Keratinocyte (primary cell): ENCODE measurements around the gene ARHGAP6. TPM values are rescaled to one million over a fixed set of nuclear protein-coding genes. Genes with fewer than 3 reads are reported as not detected.

ENCODE experiments used
- DNase-seq: peaks from one replicate; pipeline ENCODE4 v3.0.0-alpha.2; 2011; ENCODE audit warnings: low read depth, missing footprints, low spot score
- FAIRE-seq: peaks from 2 replicates; lab custom pipeline; 2011; peaks lifted over from hg19 to GRCh38; lab: Jason Lieb, UNC
- H2AFZ ChIP-seq: 2 replicates; pipeline ENCODE4 v1.6.0; 2012; ENCODE audit warnings: low read length, control low read depth, inconsistent platforms; ENCODE audit not compliant: control insufficient read depth
- H3K27ac ChIP-seq: 2 replicates; pipeline ENCODE4 v1.5.1; 2011; ENCODE audit warnings: low read length; ENCODE audit not compliant: control insufficient read depth, insufficient read depth
- H3K27me3 ChIP-seq: 3 replicates; pipeline ENCODE4 v1.6.0; 2011; ENCODE audit warnings: low read length; ENCODE audit not compliant: control insufficient read depth, insufficient read depth; ENCODE audit errors: extremely low read depth
- H3K36me3 ChIP-seq, 2 experiments: 2 replicates in 1 of 2; 3 replicates in 1 of 2; pipeline ENCODE4 v1.5.1; 2011; ENCODE audit warnings: low read length in 2 of 2, mild to moderate bottlenecking in 1 of 2; ENCODE audit not compliant: control insufficient read depth in 2 of 2, insufficient read depth in 2 of 2; ENCODE audit errors: extremely low read depth in 1 of 2
- H3K4me1 ChIP-seq: 3 replicates; pipeline ENCODE4 v1.5.1; 2011; ENCODE audit warnings: low read length; ENCODE audit not compliant: control insufficient read depth, insufficient read depth; ENCODE audit errors: extremely low read depth
- H3K4me2 ChIP-seq: 3 replicates; pipeline ENCODE4 v1.6.0; 2011; ENCODE audit warnings: low read depth, low read length; ENCODE audit not compliant: control insufficient read depth, insufficient read depth; ENCODE audit errors: extremely low read depth
- H3K4me3 ChIP-seq, 3 experiments: fragments of 200-600 bp in 1 of 3; sonication (generic) in 1 of 3; 2 replicates in 2 of 3; 3 replicates in 1 of 3; pipeline ENCODE4 v1.5.1; 2011 to 2016; ENCODE audit warnings: low read length in 3 of 3, mild to moderate bottlenecking in 3 of 3, control low read depth in 2 of 3, inconsistent platforms in 1 of 3, low read depth in 1 of 3, mixed read lengths in 1 of 3, mixed run types in 1 of 3, moderate library complexity in 1 of 3; ENCODE audit not compliant: control insufficient read depth in 2 of 3, insufficient read depth in 2 of 3; ENCODE audit errors: extremely low read depth in 1 of 3
- H3K79me2 ChIP-seq: 2 replicates; pipeline ENCODE4 v1.6.0; 2012; ENCODE audit warnings: low read length; ENCODE audit not compliant: control insufficient read depth, insufficient read depth
- H3K9ac ChIP-seq: 3 replicates; pipeline ENCODE4 v1.6.0; 2011; ENCODE audit warnings: low read length; ENCODE audit not compliant: control insufficient read depth, insufficient read depth; ENCODE audit errors: extremely low read depth
- H3K9me1 ChIP-seq: 3 replicates; pipeline ENCODE4 v1.6.0; 2011; ENCODE audit warnings: low read length; ENCODE audit not compliant: control insufficient read depth, insufficient read depth; ENCODE audit errors: extremely low read depth
- H3K9me3 ChIP-seq: 2 replicates; pipeline ENCODE4 v1.5.1; 2012; ENCODE audit warnings: low read depth, low read length; ENCODE audit not compliant: control insufficient read depth
- H4K20me1 ChIP-seq: 3 replicates; pipeline ENCODE4 v1.6.0; 2011; ENCODE audit warnings: low read length; ENCODE audit not compliant: control insufficient read depth, insufficient read depth; ENCODE audit errors: extremely low read depth
- CTCF ChIP-seq, 3 experiments: IDR thresholded peaks in 1 of 3; conservative IDR thresholded peaks in 1 of 3; optimal IDR thresholded peaks in 1 of 3; 2 replicates in 2 of 3; 3 replicates in 1 of 3; pipeline versions ENCODE3 to v1.5.1; 2011; ENCODE audit warnings: low read length in 3 of 3, mild to moderate bottlenecking in 3 of 3, moderate library complexity in 2 of 3, control low read depth in 1 of 3, inconsistent platforms in 1 of 3; ENCODE audit not compliant: insufficient read depth in 2 of 3; ENCODE audit errors: extremely low read depth in 1 of 3
- EZH2 ChIP-seq: IDR thresholded peaks from one replicate; pipeline ENCODE4 v1.6.1; 2012; ENCODE audit warnings: inconsistent platforms, mild to moderate bottlenecking, low read length, moderate library complexity
- dilution Hi-C: fragments of 300-500 bp; cut with MboI; formaldehyde crosslinking; loops from one replicate; pipeline ENCODE4 v1.7.0; 2020; ENCODE audit warnings: low sequenced_read_pairs; ENCODE audit not compliant: extremely low pct_ligation_motif_present
- polyA plus RNA-seq, 5 experiments: library from polyadenylated mRNA; depleted of rRNA in 3 of 5; stranded (reverse) in 3 of 5; stranded (forward) in 1 of 5; unstranded in 1 of 5; fragments of >200 nt; gene quantifications; 1 replicate in 1 of 5; 2 replicates in 3 of 5; 3 replicates in 1 of 5; pipeline versions ENCODE4 v1.2.1 to v1.2.3, GENCODE V29; 2011 to 2012; ENCODE audit warnings: missing spikeins in 2 of 5, low read depth in 1 of 5, low replicate concordance in 1 of 5

The ARHGAP6 gene
- polyA plus RNA-seq, 1 donor (not counting 4 experiments of a cell fraction or from before 2014, with no cell fraction given) = 0.01 TPM

- H3K27ac ChIP-seq = no peak overlapping the region
- H3K27me3 ChIP-seq = no peaks in the 10 kb centered on the region
- no peaks in the 10 kb centered on the region for H3K4me1 ChIP-seq
- dilution Hi-C loops = loop anchor here (25.0 kb wide), 1 partner anchor 375 kb away; no protein-coding TSS in a partner anchor
- no peak overlapping the region for H3K4me2 ChIP-seq
- DNase-seq (no peak), FAIRE-seq (no peak)
- no peaks in the 10 kb centered on the region for H3K36me3 ChIP-seq
- H2AFZ ChIP-seq = no peak overlapping the region
- TF ChIP-seq EZH2 (no peak), CTCF (optimal IDR thresholded peaks at IDR 0.05 in 1 of 3, IDR thresholded peaks at IDR 0.05 in 1 of 3, conservative IDR thresholded peaks at IDR 0.05 in 1 of 3; ENCODE audit: extremely low read depth in 1 of 3, insufficient read depth in 2 of 3, low read length in 3 of 3) (no peak)
- H4K20me1 ChIP-seq = no peaks in the 10 kb centered on the region
- H3K4me3 ChIP-seq = no peak overlapping the region
- no peaks in the 10 kb centered on the region for H3K9me1 ChIP-seq
- H3K9me3 ChIP-seq = no peaks in the 10 kb centered on the region
- H3K9ac ChIP-seq = no peak overlapping the region
- H3K79me2 ChIP-seq = no peaks in the 10 kb centered on the region
Measured at GRCh38 chrX:11537141-11537540, 128.6 kb downstream of the ARHGAP6 start.

GRCh38 chrX:11535156-11535919 is 130.4 kb downstream of the ARHGAP6 start:
- Histone ChIP-seq H3K4me2 (no peak overlapping the region), H3K9me1 (no peaks in the 10 kb centered on the region), H3K4me3 (no peak overlapping the region), H3K36me3 (no peaks in the 10 kb centered on the region), H3K4me1 (no peaks in the 10 kb centered on the region), H3K9me3 (no peaks in the 10 kb centered on the region), H3K27ac (no peak overlapping the region), H3K27me3 (no peaks in the 10 kb centered on the region), H3K9ac (no peak overlapping the region), H4K20me1 (no peaks in the 10 kb centered on the region), H2AFZ (no peak overlapping the region), H3K79me2 (no peaks in the 10 kb centered on the region)
- dilution Hi-C loops = loop anchor here (25.0 kb wide), 1 partner anchor 373 kb away; no protein-coding TSS in a partner anchor
- DNase-seq (no peak), FAIRE-seq (no peak)
- TF ChIP-seq CTCF (optimal IDR thresholded peaks at IDR 0.05 in 1 of 3, IDR thresholded peaks at IDR 0.05 in 1 of 3, conservative IDR thresholded peaks at IDR 0.05 in 1 of 3; ENCODE audit: extremely low read depth in 1 of 3, insufficient read depth in 2 of 3, low read length in 3 of 3) (no peak), EZH2 (no peak)
